H1 (cell line): ENCODE data around the gene CALHM5. TPM values are rescaled to one million over a fixed set of nuclear protein-coding genes. Genes with fewer than 3 reads are reported as not detected.
A peak's percentile ranks its signal among the peaks of the same experiment; 100 is the strongest.

Experiments used
- CTCF ChIA-PET: fragments of 300-600 bp; sonication (Branson Sonifier 250); formaldehyde crosslinking; loops from one replicate; lab custom pipeline; 2021; ENCODE audit not compliant: partially characterized antibody; lab: Charles Lee
- POLR2A ChIA-PET: fragments of 300-600 bp; sonication (Branson Sonifier 250); formaldehyde crosslinking; loops from one replicate; lab custom pipeline; 2021; ENCODE audit warnings: inconsistent platforms; ENCODE audit not compliant: partially characterized antibody; lab: Charles Lee
- DNase-seq, 2 experiments: peaks; one replicate each; pipeline versions ENCODE4 v3.0.0 to v3.0.0-alpha.2; 2010 to 2022; ENCODE audit warnings: low spot score in 2 of 2, low read depth in 1 of 2, mixed read lengths in 1 of 2
- FAIRE-seq: peaks from 2 replicates; lab custom pipeline; 2011; peaks lifted over from hg19 to GRCh38; lab: Jason Lieb, UNC
- H2AFZ ChIP-seq: 2 replicates; pipeline ENCODE4 v1.8.1; 2012; ENCODE audit warnings: low read length, inconsistent platforms
- H2AK5ac ChIP-seq: 2 replicates; pipeline ENCODE4 v1.6.1; 2013; ENCODE audit warnings: low read depth, low read length
- H2BK120ac ChIP-seq: replicated peaks from 2 replicates; pipeline ENCODE3; 2013; ENCODE audit warnings: low read depth, low read length, inconsistent platforms
- H2BK12ac ChIP-seq: 2 replicates; pipeline ENCODE4 v1.6.1; 2013; ENCODE audit warnings: low read depth, low read length
- H2BK15ac ChIP-seq: 2 replicates; pipeline ENCODE4 v1.6.1; 2013; ENCODE audit warnings: low read length
- H2BK20ac ChIP-seq: 2 replicates; pipeline ENCODE4 v1.6.1; 2013; ENCODE audit warnings: low read length
- H2BK5ac ChIP-seq: 2 replicates; pipeline ENCODE4 v1.6.1; 2013; ENCODE audit warnings: low read depth, low read length
- H3K14ac ChIP-seq: 2 replicates; pipeline ENCODE4 v1.6.1; 2013; ENCODE audit warnings: inconsistent platforms; ENCODE audit not compliant: insufficient read length
- H3K18ac ChIP-seq: 2 replicates; pipeline ENCODE4 v1.6.1; 2013; ENCODE audit warnings: low read length; ENCODE audit errors: extremely low read depth
- H3K23ac ChIP-seq: 2 replicates; pipeline ENCODE4 v1.6.1; 2013; ENCODE audit warnings: inconsistent platforms; ENCODE audit not compliant: insufficient read length
- H3K23me2 ChIP-seq: 2 replicates; pipeline ENCODE4 v1.6.1; 2013; ENCODE audit warnings: low read depth, low read length
- H3K27ac ChIP-seq: 2 replicates; pipeline ENCODE4 v1.6.1; 2011; ENCODE audit warnings: low read depth, low read length, inconsistent platforms
- H3K27me3 ChIP-seq, 4 experiments: replicated peaks in 1 of 4; 1 replicate in 1 of 4; 2 replicates in 3 of 4; pipeline versions ENCODE4 v1.6.1 to v1.8.1; 2011 to 2013; ENCODE audit warnings: low read length in 3 of 4, mild to moderate bottlenecking in 3 of 4, inconsistent platforms in 2 of 4, mixed read lengths in 2 of 4, moderate library complexity in 1 of 4; ENCODE audit not compliant: control insufficient read depth in 3 of 4, insufficient read depth in 3 of 4; ENCODE audit errors: extremely low read depth in 1 of 4
- H3K36me3 ChIP-seq, 4 experiments: 2 replicates each; pipeline versions ENCODE4 v1.6.1 to v1.8.1; 2011 to 2013; ENCODE audit warnings: mild to moderate bottlenecking in 4 of 4, low read length in 3 of 4, moderate library complexity in 2 of 4, control low read depth in 1 of 4, inconsistent platforms in 1 of 4; ENCODE audit not compliant: insufficient read depth in 4 of 4, control insufficient read depth in 2 of 4
- H3K4ac ChIP-seq: replicated peaks from 2 replicates; pipeline ENCODE3; 2013; ENCODE audit warnings: low read length, low read depth, mixed read lengths, inconsistent platforms; ENCODE audit not compliant: insufficient read length
- H3K4me1 ChIP-seq, 4 experiments: replicated peaks in 1 of 4; 1 replicate in 1 of 4; 2 replicates in 3 of 4; pipeline versions ENCODE4 v1.6.1 to v1.8.1; 2011 to 2013; ENCODE audit warnings: low read length in 3 of 4, inconsistent platforms in 2 of 4, mixed read lengths in 1 of 4; ENCODE audit not compliant: insufficient read depth in 4 of 4, control insufficient read depth in 3 of 4
- H3K4me2 ChIP-seq, 2 experiments: 2 replicates each; pipeline versions ENCODE4 v1.6.1 to v1.8.1; 2011 to 2013; ENCODE audit warnings: low read depth in 2 of 2, low read length in 2 of 2, control low read depth in 1 of 2, inconsistent platforms in 1 of 2, mild to moderate bottlenecking in 1 of 2; ENCODE audit not compliant: insufficient read depth in 1 of 2
- H3K4me3 ChIP-seq, 4 experiments: fragments of 200-600, 300-600 bp in 1 of 4; sonication (generic), shearing (Covaris generic), sonication (Bioruptor Twin) in 1 of 4; 2 replicates each; pipeline versions ENCODE4 v1.5.1 to v1.8.1; 2011 to 2016; ENCODE audit warnings: low read length in 4 of 4, low read depth in 3 of 4, control low read depth in 2 of 4, inconsistent platforms in 2 of 4, mild to moderate bottlenecking in 2 of 4, mixed read lengths in 1 of 4, moderate library complexity in 1 of 4; ENCODE audit not compliant: insufficient read depth in 2 of 4; ENCODE audit errors: extremely low read depth in 1 of 4
- H3K56ac ChIP-seq: replicated peaks from 2 replicates; pipeline ENCODE3; 2013; ENCODE audit warnings: low read depth, mild to moderate bottlenecking, mixed read lengths, low read length, inconsistent platforms; ENCODE audit not compliant: insufficient read length
- H3K79me1 ChIP-seq: 2 replicates; pipeline ENCODE4 v1.6.1; 2013; ENCODE audit warnings: low read depth, low read length, control low read depth
- H3K79me2 ChIP-seq, 2 experiments: 2 replicates each; pipeline versions ENCODE4 v1.6.1 to v1.8.1; 2012 to 2013; ENCODE audit warnings: low read length in 2 of 2, mild to moderate bottlenecking in 2 of 2, inconsistent platforms in 1 of 2; ENCODE audit not compliant: insufficient read depth in 2 of 2, control insufficient read depth in 1 of 2
- H3K9ac ChIP-seq, 4 experiments: replicated peaks in 1 of 4; 1 replicate in 1 of 4; 2 replicates in 3 of 4; pipeline versions ENCODE4 v1.6.1 to v1.8.1; 2011 to 2013; ENCODE audit warnings: low read depth in 3 of 4, low read length in 3 of 4, control low read depth in 2 of 4, mild to moderate bottlenecking in 2 of 4, moderate library complexity in 2 of 4, inconsistent platforms in 1 of 4; ENCODE audit errors: extremely low read depth in 1 of 4
- H3K9me3 ChIP-seq, 2 experiments: 2 replicates each; pipeline versions ENCODE4 v1.6.1 to v1.8.1; 2012 to 2013; ENCODE audit warnings: mild to moderate bottlenecking in 2 of 2, moderate library complexity in 2 of 2, control low read depth in 1 of 2, inconsistent platforms in 1 of 2, low read depth in 1 of 2, low read length in 1 of 2, mixed read lengths in 1 of 2; ENCODE audit not compliant: insufficient read depth in 2 of 2
- H4K20me1 ChIP-seq, 2 experiments: replicated peaks in 1 of 2; 2 replicates each; pipeline versions ENCODE3 to v1.8.1; 2011 to 2013; ENCODE audit warnings: inconsistent platforms in 2 of 2, low read length in 2 of 2, mild to moderate bottlenecking in 1 of 2; ENCODE audit not compliant: insufficient read depth in 2 of 2, control insufficient read depth in 1 of 2
- H4K5ac ChIP-seq: 2 replicates; pipeline ENCODE4 v1.6.1; 2013; ENCODE audit warnings: low read length, low read depth, mixed read lengths, inconsistent platforms; ENCODE audit not compliant: insufficient read length
- H4K8ac ChIP-seq: 2 replicates; pipeline ENCODE4 v1.8.0; 2013; ENCODE audit warnings: mild to moderate bottlenecking, moderate library complexity, low read length, inconsistent platforms; ENCODE audit not compliant: insufficient read depth; ENCODE audit errors: extremely low read depth
- H4K91ac ChIP-seq: replicated peaks from 2 replicates; pipeline ENCODE3; 2013; ENCODE audit warnings: low read length, mixed read lengths, inconsistent platforms; ENCODE audit not compliant: insufficient read length
- ATF3 ChIP-seq: IDR thresholded peaks from 2 replicates; pipeline ENCODE4 v1.6.1; 2011; ENCODE audit warnings: low read depth, mild to moderate bottlenecking, low read length; ENCODE audit not compliant: insufficient read depth
- BCL11A ChIP-seq, 2 experiments: IDR thresholded peaks; one replicate each; pipeline ENCODE4 v1.6.1; 2011; ENCODE audit warnings: low read depth in 2 of 2, low read length in 2 of 2, mild to moderate bottlenecking in 2 of 2
- JUN ChIP-seq: IDR thresholded peaks from 2 replicates; pipeline ENCODE4 v1.6.1; 2011; ENCODE audit warnings: low read depth, mild to moderate bottlenecking, improper control_type of control experiment, low read length
- KDM1A ChIP-seq: fragments of 200-600, 300-600 bp; sonication (generic); IDR thresholded peaks from 2 replicates; pipeline ENCODE4 v1.7.1; 2016; ENCODE audit warnings: mild to moderate bottlenecking, low read length, borderline replicate concordance
- NRF1 ChIP-seq: IDR thresholded peaks from 2 replicates; pipeline ENCODE4 v1.6.1; 2011; ENCODE audit warnings: mild to moderate bottlenecking, low read depth, low read length, improper control_type of control experiment
- POLR2AphosphoS5 ChIP-seq: IDR thresholded peaks from 2 replicates; pipeline ENCODE4 v1.6.1; 2011; ENCODE audit warnings: low read depth, low read length
- SIX5 ChIP-seq: IDR thresholded peaks from 2 replicates; pipeline ENCODE4 v1.6.1; 2011; ENCODE audit warnings: mild to moderate bottlenecking, low read depth, low read length
- TCF12 ChIP-seq: IDR thresholded peaks from 2 replicates; pipeline ENCODE4 v1.6.1; 2011; ENCODE audit warnings: low read depth, mild to moderate bottlenecking, low read length
- WGBS, 2 experiments: shearing (Covaris generic) in 1 of 2; methylation state at CpG; one replicate each; pipeline versions ENCODE4 v1.1.6 to v1.1.7; 2013 to 2015; ENCODE audit warnings: low lambda C conversion rate in 2 of 2, mixed read lengths in 2 of 2, inconsistent platforms in 1 of 2, low coverage in 1 of 2, missing lambda C conversion rate in 1 of 2; ENCODE audit not compliant: insufficient replicate concordance in 2 of 2, insufficient coverage in 1 of 2, insufficient read length in 1 of 2; ENCODE audit errors: extremely low coverage in 1 of 2, missing lambda C conversion rate in 1 of 2; 5-methylcytosine and 5-hydroxymethylcytosine counted together
- polyA plus RNA-seq, 7 experiments: library from polyadenylated mRNA; depleted of rRNA in 3 of 7; stranded (reverse) in 5 of 7; unstranded in 2 of 7; fragments of >200 nt in 5 of 7; fragments of 200-250 nt in 2 of 7; gene quantifications; 1 replicate in 5 of 7; 2 replicates in 1 of 7; 4 replicates in 1 of 7; pipeline versions ENCODE4 v1.2.1 to v1.2.3, GENCODE V29; 2011 to 2013; ENCODE audit warnings: missing spikeins in 2 of 7, mixed read lengths in 2 of 7
- total RNA-seq: library from RNA; stranded (reverse); fragmentation: NEBNext Ultra II Directional; extraction: Animal tissue kit (Norgen Biotek cat#: 25700); gene quantifications from 2 replicates; pipeline ENCODE4 v1.2.1, GENCODE V29; 2021

The CALHM5 gene
- total and polyA plus RNA-seq, 2 of the 8 experiments (the other 6 are each of a cell fraction or from before 2014, with no cell fraction given): 0.05 to 0.09 TPM

GRCh38 chr6:116564921-116565872, 53.8 kb downstream of the CALHM5 start:
- Histone ChIP-seq H3K79me1 (no peaks in the 10 kb centered on the region), H2BK15ac (no peak overlapping the region; the same call in 1 of the 2 replicates), H4K5ac (no peak overlapping the region), H3K27me3 (no peaks in the 10 kb centered on the region), H3K9me3 (no peaks in the 10 kb centered on the region), H3K36me3 (no peaks in the 10 kb centered on the region), H2BK120ac (no peak overlapping the region), H3K9ac (no peak overlapping the region), H2BK20ac (no peak overlapping the region), H3K56ac (no peak overlapping the region), H2AK5ac (no peak overlapping the region), H3K23ac (no peak overlapping the region), H3K4me2 (no peak overlapping the region), H3K79me2 (0 out of 4 replicates have a peak, but pooled peaks cover 0 to 6% of the 10 kb centered on the region in 2 experiments), H3K4me3 (no peak overlapping the region), H2BK12ac (no peak overlapping the region), H3K4ac (no peak overlapping the region), H2AFZ (peak overlapping the region; percentile 97), H3K23me2 (no peaks in the 10 kb centered on the region), H4K91ac (no peak overlapping the region), H3K18ac (no peak overlapping the region), H2BK5ac (no peak overlapping the region), H3K4me1 (no peaks in the 10 kb centered on the region), H4K8ac (peak overlapping the region; percentile 73; the same call in 1 of the 2 replicates), H3K27ac (no peak overlapping the region), H4K20me1 (no peaks in the 10 kb centered on the region), H3K14ac (no peak overlapping the region)
- 95% methylated on average over 35 of the region's 42 CpGs; no CpG with 5 or more reads in 1 of the 2 experiments for WGBS, 2 experiments
- TF ChIP-seq TCF12: no peak
- TF ChIP-seq POLR2AphosphoS5: no peak
- no peak for TF ChIP-seq JUN
- TF ChIP-seq KDM1A: no peak
- TF ChIP-seq SIX5: no peak
- no peak for TF ChIP-seq ATF3
- no peak for TF ChIP-seq BCL11A (IDR thresholded peaks at IDR 0.05; ENCODE audit: low read depth in 2 of 2, low read length in 2 of 2)
- no peak for TF ChIP-seq NRF1
- no peak for FAIRE-seq
- DNase-seq: no peak
- CTCF ChIA-PET: interaction anchor here (0.6 to 4.8 kb wide), 17 partner anchors 11 to 348 kb away, joined by 3 to 55 read pairs (median 4); partner anchors contain the start of genes CALHM4 and CALHM5
- POLR2A ChIA-PET: interaction anchor here (0.8 kb wide), 1 partner anchor 206 kb away, joined by 3 read pairs; no protein-coding TSS in a partner anchor
